ENCODE measurements around the gene NVL.
"Not testable (repeated sequence)": the region's sequence is repeated elsewhere in the genome, so short reads cannot be mapped to it uniquely, and the experiment has no call there.

Gene NVL

GRCh38 chr1:224329842-224330753, at the start of gene NVL:
Gene NVL (minus strand): TSS chr1:224330172. CDS start chr1:224330127, 45 bp downstream.
- Mint-ChIP-seq H3K4me3 (peak within 1 kb of the TSS; percentile 95), H3K4me1 (ENCODE audit: low read depth) (peaks cover 59% of the 10 kb centered on the region), H3K9me3 (no peaks in the 10 kb centered on the region), H3K27ac (peak within 1 kb of the TSS; percentile 100), H3K27me3 (no peaks in the 10 kb centered on the region), H3K36me3 (ENCODE audit: low read depth) (peaks cover 13% of the 10 kb centered on the region)

DNA sequence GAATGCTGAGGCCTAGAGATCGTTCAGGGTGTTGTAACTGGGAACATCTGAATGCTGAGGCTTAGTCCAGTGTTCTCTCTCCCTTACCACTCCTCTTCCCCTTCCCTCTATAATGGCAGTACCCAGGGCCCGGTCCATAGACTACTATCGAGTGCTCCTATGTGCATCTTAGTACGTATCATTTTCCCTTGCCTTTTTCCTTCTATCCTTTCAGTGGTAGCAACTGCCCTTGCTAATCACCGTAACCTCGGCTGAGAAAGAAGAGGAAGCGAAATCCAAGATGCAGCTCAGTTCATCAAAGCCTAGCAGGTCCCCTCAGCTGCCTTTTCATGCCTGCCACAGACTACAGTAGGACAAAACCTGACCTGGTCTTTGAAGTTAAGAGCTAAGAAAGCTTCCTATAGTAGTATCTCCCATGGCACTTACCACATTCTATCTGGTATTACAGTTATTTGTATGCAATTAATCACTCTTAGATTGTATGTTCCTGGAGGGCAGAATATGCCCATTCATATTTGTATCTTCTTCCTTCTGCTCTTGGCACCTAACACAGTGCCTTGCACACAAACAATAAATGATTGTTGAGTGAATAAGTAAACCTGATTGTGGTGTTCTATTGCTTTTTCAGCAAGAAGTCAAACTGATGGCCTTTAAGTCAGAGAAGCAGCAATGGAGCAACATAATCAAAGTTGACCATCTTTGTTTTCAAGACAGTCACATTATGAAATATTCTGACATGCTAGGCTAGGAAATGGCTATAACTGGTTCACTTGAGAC, 49.1 kb upstream of the NVL start:
- Mint-ChIP-seq H3K27me3 (no peaks in the 10 kb centered on the region), H3K36me3 (ENCODE audit: low read depth) (peaks cover 48% of the 10 kb centered on the region), H3K27ac (peak overlapping the region; percentile 23), H3K9me3 (no peaks in the 10 kb centered on the region), H3K4me1 (ENCODE audit: low read depth) (peaks cover 93% of the 10 kb centered on the region), H3K4me3 (peak overlapping the region; percentile 41)

DNA sequence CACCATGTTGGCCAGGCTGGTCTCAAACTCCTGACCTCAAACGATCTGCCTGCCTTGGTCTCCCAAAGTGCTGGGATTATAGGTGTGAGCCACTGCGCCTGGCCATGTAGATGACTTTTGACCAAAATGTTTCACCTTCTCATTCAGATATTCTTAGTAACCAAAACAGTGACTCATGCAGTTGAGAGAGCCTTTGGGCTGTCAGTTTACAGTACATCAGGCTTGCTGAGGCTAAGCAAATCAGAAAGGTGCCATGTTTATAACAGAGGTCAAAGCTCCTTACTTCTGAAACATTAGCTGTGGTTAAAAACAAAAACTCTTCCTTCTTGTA, 47.7 kb upstream of the NVL start:
- H3K4me3 Mint-ChIP-seq: peak overlapping the region; percentile 48
- peaks cover 96% of the 10 kb centered on the region for H3K4me1 Mint-ChIP-seq (ENCODE audit: low read depth)
- H3K27me3 Mint-ChIP-seq: no peaks in the 10 kb centered on the region
- H3K9me3 Mint-ChIP-seq: no peaks in the 10 kb centered on the region
- H3K36me3 Mint-ChIP-seq (ENCODE audit: low read depth): peaks cover 54% of the 10 kb centered on the region
- H3K27ac Mint-ChIP-seq: peak overlapping the region; percentile 69

GRCh38 chr1:224375059-224375458, 45.1 kb upstream of the NVL start:
- H3K4me1 Mint-ChIP-seq (ENCODE audit: low read depth): peaks cover 82% of the 10 kb centered on the region
- no peak overlapping the region for H3K4me3 Mint-ChIP-seq
- H3K9me3 Mint-ChIP-seq: no peaks in the 10 kb centered on the region
- no peaks in the 10 kb centered on the region for H3K27me3 Mint-ChIP-seq
- peak overlapping the region; percentile 54 for H3K27ac Mint-ChIP-seq
- peaks cover 75% of the 10 kb centered on the region for H3K36me3 Mint-ChIP-seq (ENCODE audit: low read depth)

DNA sequence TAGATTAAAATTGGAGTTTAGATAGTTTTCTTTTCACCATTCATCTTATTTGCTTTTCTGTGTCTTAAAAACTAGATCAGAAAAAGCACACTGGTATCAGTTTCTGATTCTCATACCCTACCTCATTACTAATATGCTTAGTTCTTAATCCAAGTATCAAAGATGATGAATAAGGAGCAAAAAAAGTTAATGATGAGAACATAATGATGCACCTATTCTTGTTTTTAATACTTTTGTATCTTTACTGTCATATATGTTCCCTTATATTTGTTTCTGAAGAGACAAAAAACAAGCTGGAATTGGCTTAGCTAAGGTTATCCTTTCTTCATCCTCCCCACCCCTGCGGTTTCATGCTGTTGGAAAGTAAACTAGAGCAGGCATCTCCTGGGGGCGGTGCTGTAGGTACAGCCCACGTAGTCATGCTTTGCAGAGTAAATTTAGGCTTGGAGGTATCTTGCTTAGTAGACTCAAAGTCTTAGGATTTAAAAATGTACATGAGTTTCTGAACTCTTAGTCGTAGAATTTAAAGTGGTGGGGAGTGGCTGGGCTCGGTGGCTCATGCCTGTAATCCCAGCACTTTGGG, 43.1 kb upstream of the NVL start:
- H3K27me3 Mint-ChIP-seq: no peaks in the 10 kb centered on the region
- H3K4me1 Mint-ChIP-seq (ENCODE audit: low read depth): peaks cover 81% of the 10 kb centered on the region
- H3K4me3 Mint-ChIP-seq: no peak overlapping the region
- no peaks in the 10 kb centered on the region for H3K9me3 Mint-ChIP-seq
- peaks cover 82% of the 10 kb centered on the region for H3K36me3 Mint-ChIP-seq (ENCODE audit: low read depth)
- H3K27ac Mint-ChIP-seq: no peak overlapping the region

DNA sequence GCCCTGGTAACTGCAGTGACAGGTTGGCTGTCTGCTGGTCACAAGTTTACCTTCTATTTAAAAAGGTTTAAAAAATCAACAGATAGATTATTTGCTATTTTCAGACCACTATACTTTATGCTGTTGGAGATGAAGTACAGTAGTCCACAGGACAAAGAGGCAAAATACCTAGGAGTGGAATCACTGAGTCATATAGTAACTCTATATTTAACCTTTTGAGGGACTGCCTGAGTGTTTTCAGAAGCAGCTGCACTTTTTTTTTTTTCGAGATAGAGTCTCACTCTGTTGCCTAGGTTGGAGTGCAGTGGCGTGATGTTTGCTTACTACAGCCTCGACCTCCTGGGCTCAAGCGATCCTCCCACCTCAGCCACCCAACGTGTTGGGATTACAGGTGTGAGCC, 38.4 kb upstream of the NVL start:
- Mint-ChIP-seq H3K36me3 (ENCODE audit: low read depth) (peaks cover 74% of the 10 kb centered on the region), H3K9me3 (no peaks in the 10 kb centered on the region), H3K4me1 (ENCODE audit: low read depth) (peaks cover 69% of the 10 kb centered on the region), H3K4me3 (peak overlapping the region; percentile 20), H3K27ac (peak overlapping the region; percentile 57), H3K27me3 (no peaks in the 10 kb centered on the region)

- H3K4me3 Mint-ChIP-seq: peak overlapping the region; percentile 86
- H3K9me3 Mint-ChIP-seq: no peaks in the 10 kb centered on the region
- H3K4me1 Mint-ChIP-seq (ENCODE audit: low read depth): peaks cover 67% of the 10 kb centered on the region
- no peaks in the 10 kb centered on the region for H3K27me3 Mint-ChIP-seq
- peaks cover 40% of the 10 kb centered on the region for H3K36me3 Mint-ChIP-seq (ENCODE audit: low read depth)
- H3K27ac Mint-ChIP-seq: peak overlapping the region; percentile 3
Observed at GRCh38 chr1:224359207-224359606, 29.2 kb upstream of the NVL start.

- Mint-ChIP-seq H3K4me1 (ENCODE audit: low read depth) (peaks cover 68% of the 10 kb centered on the region), H3K4me3 (peak overlapping the region; percentile 86), H3K27ac (peak overlapping the region; percentile 32), H3K9me3 (no peaks in the 10 kb centered on the region), H3K36me3 (ENCODE audit: low read depth) (peaks cover 31% of the 10 kb centered on the region), H3K27me3 (no peaks in the 10 kb centered on the region)
Observed at GRCh38 chr1:224358237-224358636, 28.3 kb upstream of the NVL start.

- peaks cover 64% of the 10 kb centered on the region for H3K4me1 Mint-ChIP-seq (ENCODE audit: low read depth)
- peaks cover 27% of the 10 kb centered on the region for H3K36me3 Mint-ChIP-seq (ENCODE audit: low read depth)
- peak overlapping the region; percentile 86 for H3K4me3 Mint-ChIP-seq
- peak overlapping the region; percentile 38 for H3K27ac Mint-ChIP-seq
- no peaks in the 10 kb centered on the region for H3K27me3 Mint-ChIP-seq
- H3K9me3 Mint-ChIP-seq: no peaks in the 10 kb centered on the region
Observed at GRCh38 chr1:224357626-224358124, 27.7 kb upstream of the NVL start.

DNA sequence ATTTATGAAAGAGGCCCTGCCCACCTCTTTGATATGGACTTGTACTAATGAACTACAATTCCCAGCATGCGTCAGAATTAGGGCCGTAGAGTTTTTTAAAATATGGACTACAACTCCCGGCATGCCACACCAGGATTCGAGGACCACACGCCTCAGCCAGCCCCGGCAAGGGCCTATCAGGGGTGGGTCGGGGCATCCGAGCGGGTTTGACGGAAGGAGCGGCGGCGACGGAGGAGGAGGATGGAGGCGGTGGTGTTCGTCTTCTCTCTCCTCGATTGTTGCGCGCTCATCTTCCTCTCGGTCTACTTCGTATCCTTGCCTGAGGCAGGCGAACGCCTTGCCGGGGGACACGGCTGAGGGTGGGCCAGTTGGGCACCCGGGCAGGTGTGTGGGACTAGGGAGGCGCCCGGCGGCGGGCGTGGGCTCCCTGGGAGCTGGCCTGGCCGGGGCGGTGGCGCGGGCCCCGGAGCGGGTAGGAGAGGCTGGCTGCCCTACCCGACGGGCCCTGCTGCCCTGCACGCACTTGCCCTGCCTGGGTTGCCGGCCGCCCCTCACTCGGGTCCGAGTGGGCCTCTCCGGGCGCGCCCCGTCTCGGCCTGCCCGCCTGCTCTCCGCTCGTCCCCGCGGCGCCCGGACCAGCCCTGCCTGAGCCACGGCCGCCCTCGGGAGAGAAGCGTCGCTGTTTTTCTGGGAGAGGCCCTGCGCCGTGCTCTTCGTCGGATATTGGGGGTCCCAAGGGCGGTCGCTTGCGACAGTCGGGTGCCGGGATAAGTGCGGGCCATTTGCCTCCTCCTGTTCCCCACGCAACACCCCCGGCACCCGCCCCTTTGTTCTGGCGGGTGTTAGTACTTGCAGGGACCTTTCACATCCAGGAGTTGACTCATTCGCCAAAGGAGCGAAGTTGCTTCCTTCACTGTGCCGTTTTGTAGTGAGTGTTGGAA, 27.0 kb upstream of the NVL start, which contains the start of gene CNIH4:
Gene CNIH4 (plus strand): TSS at position 195 of the 941 bp plus-strand sequence. CDS start 46 bp downstream, at position 241.
- Mint-ChIP-seq H3K27ac (peak within 1 kb of the TSS; percentile 86), H3K36me3 (ENCODE audit: low read depth) (peaks cover 20% of the 10 kb centered on the region), H3K27me3 (no peaks in the 10 kb centered on the region), H3K4me3 (peak within 1 kb of the TSS; percentile 86), H3K9me3 (no peaks in the 10 kb centered on the region), H3K4me1 (ENCODE audit: low read depth) (peaks cover 59% of the 10 kb centered on the region)

GRCh38 chr1:224353975-224354925, 24.3 kb upstream of the NVL start:
- H3K27me3 Mint-ChIP-seq: no peaks in the 10 kb centered on the region
- H3K4me3 Mint-ChIP-seq: no peak overlapping the region
- H3K4me1 Mint-ChIP-seq (ENCODE audit: low read depth): peaks cover 36% of the 10 kb centered on the region
- H3K27ac Mint-ChIP-seq: no peak overlapping the region
- peaks cover 7% of the 10 kb centered on the region for H3K36me3 Mint-ChIP-seq (ENCODE audit: low read depth)
- no peaks in the 10 kb centered on the region for H3K9me3 Mint-ChIP-seq

- not testable (repeated sequence) for H3K27me3 Mint-ChIP-seq; H3K27ac Mint-ChIP-seq; H3K9me3 Mint-ChIP-seq; H3K36me3 Mint-ChIP-seq (ENCODE audit: low read depth); H3K4me3 Mint-ChIP-seq
- H3K4me1 Mint-ChIP-seq (ENCODE audit: low read depth): peaks cover 31% of the 10 kb centered on the region
Observed at GRCh38 chr1:224352436-224353085, 22.6 kb upstream of the NVL start.

DNA sequence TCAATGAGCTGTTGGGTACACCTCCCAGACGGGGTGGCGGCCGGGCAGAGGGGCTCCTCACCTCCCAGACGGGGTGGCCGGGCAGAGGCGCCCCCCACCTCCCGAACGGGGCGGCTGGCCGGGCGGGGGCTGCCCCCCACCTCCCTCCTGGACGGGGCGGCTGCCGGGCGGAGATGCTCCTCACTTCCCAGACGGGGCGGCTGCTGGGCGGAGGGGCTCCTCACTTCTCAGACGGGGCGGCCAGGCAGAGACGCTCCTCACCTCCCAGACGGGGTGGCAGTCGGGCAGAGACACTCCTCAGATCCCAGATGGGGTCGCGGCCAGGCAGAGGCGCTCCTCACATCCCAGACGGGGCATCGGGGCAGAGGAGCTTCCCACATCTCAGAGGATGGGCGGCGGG, 19.7 kb upstream of the NVL start:
- H3K27ac Mint-ChIP-seq; H3K4me3 Mint-ChIP-seq; H3K27me3 Mint-ChIP-seq; H3K9me3 Mint-ChIP-seq; H3K36me3 Mint-ChIP-seq (ENCODE audit: low read depth): not testable (repeated sequence)
- peaks cover 24% of the 10 kb centered on the region for H3K4me1 Mint-ChIP-seq (ENCODE audit: low read depth)

All from stimulated activated naive CD8-positive, alpha-beta T cell treated with anti-CD3 and anti-CD28 coated beads, Interleukin-15, Interleukin-2, amounts not matched to agents 100 ng/mL and 50 ng/mL, for 24 hours (primary cell).